GM12878 (cell line): ENCODE results near the gene PCSK5. TPM values are rescaled to one million over a fixed set of nuclear protein-coding genes. Genes with fewer than 3 reads are reported as not detected.

Experiments
- ATAC-seq: fragments of 200-7000 bp; cut with Tn5 transposase; 3 replicates; pipeline ENCODE4 v1.9.1; 2020; ENCODE audit warnings: mild to moderate bottlenecking, moderate library complexity
- BruUV-seq: library from RNA; stranded (reverse); fragments of 400-500 nt; replicated peaks from 2 replicates; lab custom pipeline; 2021; lab: Mats Ljungman, UMichigan
- CTCF ChIA-PET: fragments of 300-600 bp; sonication (Branson Sonifier 250); formaldehyde crosslinking; extraction: SDS; loops from one replicate; lab custom pipeline; 2021; ENCODE audit warnings: inconsistent platforms; lab: Yijun Ruan, JAX
- POLR2A ChIA-PET: fragments of 350-600 bp; formaldehyde crosslinking; extraction: SDS; loops from one replicate; lab custom pipeline; 2021; ENCODE audit warnings: inconsistent platforms; lab: Charles Lee
- RAD21 ChIA-PET: fragments of 300-600 bp; sonication (Branson Sonifier 250); formaldehyde crosslinking; loops from one replicate; lab custom pipeline; 2023; ENCODE audit warnings: antibody characterized with exemption; ENCODE audit not compliant: unreplicated experiment; lab: Charles Lee
- SMC1A ChIA-PET: fragments of 300-600 bp; sonication (Branson Sonifier 250); formaldehyde crosslinking; loops from one replicate; lab custom pipeline; 2023; ENCODE audit not compliant: unreplicated experiment, uncharacterized antibody; lab: Charles Lee
- DNase-seq: peaks from one replicate; pipeline ENCODE4 v3.0.0-alpha.2; 2011; ENCODE audit warnings: low read depth, low spot score
- FAIRE-seq: peaks from 3 replicates; lab custom pipeline; 2011; peaks lifted over from hg19 to GRCh38; lab: Jason Lieb, UNC
- H2AFZ ChIP-seq: 2 replicates; pipeline ENCODE4 v1.6.0; 2011; ENCODE audit warnings: low read depth, low read length, control low read depth; ENCODE audit not compliant: control insufficient read depth
- H3K27ac ChIP-seq: 2 replicates; pipeline ENCODE4 v1.5.1; 2011; ENCODE audit warnings: control low read depth; ENCODE audit not compliant: control insufficient read depth, insufficient read depth
- H3K27me3 ChIP-seq, 2 experiments: replicated peaks in 1 of 2; 2 replicates each; pipeline versions ENCODE4 v1.6.0 to v1.6.1; 2011; ENCODE audit warnings: low read length in 1 of 2; ENCODE audit not compliant: control insufficient read depth in 2 of 2, insufficient read depth in 2 of 2
- H3K36me3 ChIP-seq, 2 experiments: 2 replicates each; pipeline ENCODE4 v1.5.1; 2011; ENCODE audit warnings: low read length in 1 of 2; ENCODE audit not compliant: control insufficient read depth in 2 of 2, insufficient read depth in 2 of 2
- H3K4me1 ChIP-seq: 2 replicates; pipeline ENCODE4 v1.6.1; 2011; ENCODE audit warnings: mild to moderate bottlenecking, low read length, moderate library complexity, mixed read lengths; ENCODE audit not compliant: control insufficient read depth, insufficient read depth
- H3K4me2 ChIP-seq: 2 replicates; pipeline ENCODE4 v1.6.0; 2011; ENCODE audit warnings: control low read depth; ENCODE audit not compliant: control insufficient read depth, insufficient read depth
- H3K4me3 ChIP-seq: fragments of 200-600 bp; sonication (generic); 2 replicates; pipeline ENCODE4 v1.5.1; 2016
- H3K79me2 ChIP-seq: 2 replicates; pipeline ENCODE4 v1.6.0; 2011; ENCODE audit warnings: low read length; ENCODE audit not compliant: control insufficient read depth, insufficient read depth
- H3K9ac ChIP-seq: 2 replicates; pipeline ENCODE4 v1.8.0; 2011; ENCODE audit warnings: low read length, control low read depth, mixed read lengths; ENCODE audit not compliant: control insufficient read depth, insufficient read depth
- H3K9me3 ChIP-seq: replicated peaks from 3 replicates; pipeline ENCODE4 v1.5.1; 2011; ENCODE audit warnings: mild to moderate bottlenecking, low read length; ENCODE audit not compliant: control insufficient read depth, insufficient read depth
- H4K20me1 ChIP-seq: 2 replicates; pipeline ENCODE4 v1.6.0; 2011; ENCODE audit not compliant: control insufficient read depth, insufficient read depth
- CREB1 ChIP-seq: IDR thresholded peaks from 2 replicates; pipeline ENCODE4 v1.6.1; 2012; ENCODE audit warnings: low read depth, mild to moderate bottlenecking, inconsistent platforms
- EP300 ChIP-seq, 2 experiments: fragments of 150-350 bp in 1 of 2; IDR thresholded peaks; 2 replicates each; pipeline ENCODE4 v1.6.1; 2011 to 2012; ENCODE audit warnings: low read depth in 2 of 2, low read length in 2 of 2, borderline replicate concordance in 1 of 2, improper control_type of control experiment in 1 of 2, inconsistent platforms in 1 of 2; ENCODE audit not compliant: control insufficient read depth in 1 of 2
- MEF2B ChIP-seq: fragments of 450-650 bp; IDR thresholded peaks from 2 replicates; pipeline ENCODE4 v1.6.1; 2018; ENCODE audit warnings: mild to moderate bottlenecking, moderate library complexity; ENCODE audit not compliant: partially characterized antibody, poor library complexity, severe bottlenecking
- MYB ChIP-seq: fragments of 150-350 bp; IDR thresholded peaks from 2 replicates; pipeline ENCODE4 v1.6.1; 2014; ENCODE audit warnings: mild to moderate bottlenecking, low read depth, low read length, borderline replicate concordance
- NR2C2 ChIP-seq: IDR thresholded peaks from 2 replicates; pipeline ENCODE4 v1.6.1; 2011; ENCODE audit warnings: borderline replicate concordance, low read depth; ENCODE audit not compliant: control insufficient read depth, insufficient read length
- SREBF2 ChIP-seq: IDR thresholded peaks from 2 replicates; pipeline ENCODE4 v1.6.1; 2012; ENCODE audit warnings: mild to moderate bottlenecking, low read length
- STAT1 ChIP-seq: fragments of 450-650 bp; conservative IDR thresholded peaks from 2 replicates; pipeline ENCODE4 v1.6.1; 2014; ENCODE audit warnings: antibody characterized with exemption, mild to moderate bottlenecking
- ZBTB4 ChIP-seq: fragments of 450-650 bp; formaldehyde crosslinking; IDR thresholded peaks from 2 replicates; pipeline ENCODE4 v1.4.0; 2022; ENCODE audit warnings: mild to moderate bottlenecking, moderate library complexity
- ZNF274 ChIP-seq: IDR thresholded peaks from one replicate; pipeline ENCODE4 v1.8.0; 2011; ENCODE audit not compliant: insufficient read length, insufficient read depth
- WGBS: methylation state at CpG from one replicate; pipeline ENCODE4 v1.1.6; 2016; ENCODE audit warnings: low lambda C conversion rate; ENCODE audit not compliant: insufficient replicate concordance, insufficient coverage; ENCODE audit errors: missing lambda C conversion rate; 5-methylcytosine and 5-hydroxymethylcytosine counted together
- in situ Hi-C: fragments of 300-500 bp; cut with MboI; formaldehyde crosslinking; loops from 9 replicates; pipeline ENCODE4 v1.14.3; 2018; ENCODE audit warnings: mixed read lengths
- intact Hi-C: fragments of 100-400 bp; cut with micrococcal nuclease; formaldehyde crosslinking; loops from one replicate; pipeline ENCODE4 v1.14.2; 2022; ENCODE audit not compliant: unreplicated experiment
- polyA plus RNA-seq, 11 experiments: library from polyadenylated mRNA; depleted of rRNA in 4 of 11; unstranded in 6 of 11; stranded (reverse) in 5 of 11; fragments of >200 nt; fragmentation: Nextera tagmentation in 4 of 11; fragmentation: Illumina TruSeq in 1 of 11; extraction: Ambion mirVana in 4 of 11; extraction: Trizol in 1 of 11; gene quantifications; 1 replicate in 1 of 11; 2 replicates in 10 of 11; pipeline versions ENCODE4 v1.2.1 to v1.2.3, GENCODE V29; 2011 to 2016; ENCODE audit warnings: inconsistent platforms in 2 of 11, missing spikeins in 2 of 11, low read depth in 1 of 11
- total RNA-seq, 4 experiments: library from RNA; depleted of rRNA in 3 of 4; stranded (reverse); fragments of >200 nt in 3 of 4; fragmentation: Illumina TruSeq in 1 of 4; extraction: Trizol in 1 of 4; gene quantifications; 2 replicates each; pipeline versions ENCODE4 v1.2.1 to v1.2.3, GENCODE V29; 2013 to 2021

PCSK5 gene
- total and polyA plus RNA-seq, 10 of the 15 experiments (the other 5 are each of a cell fraction or from before 2014, with no cell fraction given) = 0.01 to 0.13 (median 0.04) TPM; not detected in 3

- H3K4me1 ChIP-seq = peaks cover 4% of the 10 kb centered on the region
- RAD21 ChIA-PET = interaction anchor here (1.3 to 2.7 kb wide), 7 partner anchors 25 to 309 kb away, joined by 3 to 13 read pairs (median 11); partner anchors contain the start of gene GCNT1
- H3K4me3 ChIP-seq = peak overlapping the region; percentile 94
- DNase-seq = no peak
- H2AFZ ChIP-seq = peak overlapping the region; percentile 15; the same call in 1 of the 2 replicates
- POLR2A ChIA-PET = interaction anchor here (0.5 to 1.6 kb wide), 4 partner anchors 9 to 246 kb away, joined by 3 to 9 read pairs (median 6); no protein-coding TSS in a partner anchor
- peaks cover 7% of the 10 kb centered on the region for H3K79me2 ChIP-seq
- H3K27me3 ChIP-seq = no peaks in the 10 kb centered on the region
- in situ Hi-C loops = no loop called here
- no peak overlapping the region for H3K9ac ChIP-seq
- WGBS = 71% methylated on average over 10 of the region's 10 CpGs
- BruUV-seq = no TSS peak
- H4K20me1 ChIP-seq = no peaks in the 10 kb centered on the region
- ATAC-seq = no peak
- H3K9me3 ChIP-seq = no peaks in the 10 kb centered on the region
- H3K4me2 ChIP-seq = peak overlapping the region; percentile 94
- CTCF ChIA-PET = interaction anchor here (0.6 to 2.9 kb wide), 7 partner anchors 9 to 772 kb away, joined by 3 to 13 read pairs (median 5); no protein-coding TSS in a partner anchor
- no peak overlapping the region for H3K27ac ChIP-seq
- no peak for FAIRE-seq
- SMC1A ChIA-PET = interaction anchor here (0.9 to 3.2 kb wide), 7 partner anchors 9 to 268 kb away, joined by 3 to 19 read pairs (median 8); no protein-coding TSS in a partner anchor
- H3K36me3 ChIP-seq = no peaks in the 10 kb centered on the region
- intact Hi-C loops = no loop called here
- no peak for TF ChIP-seq SREBF2
- TF ChIP-seq MYB = no peak
- no peak for TF ChIP-seq NR2C2
These were observed 504.9 kb downstream of the PCSK5 start for GRCh38 chr9:76395381-76395780.

GRCh38 chr9:76396144-76396543, 505.7 kb downstream of the PCSK5 start:
- H2AFZ ChIP-seq = no peak overlapping the region
- H4K20me1 ChIP-seq = no peaks in the 10 kb centered on the region
- BruUV-seq = no TSS peak
- no peaks in the 10 kb centered on the region for H3K9me3 ChIP-seq
- CTCF ChIA-PET = interaction anchor here (0.6 kb wide), 1 partner anchor 48 kb away, joined by 5 read pairs; no protein-coding TSS in a partner anchor
- no peaks in the 10 kb centered on the region for H3K27me3 ChIP-seq
- intact Hi-C loops (no loop called here), in situ Hi-C loops (no loop called here)
- 83% methylated on average over 6 of the region's 6 CpGs for WGBS
- H3K4me2 ChIP-seq = no peak overlapping the region
- no peak overlapping the region for H3K27ac ChIP-seq
- peaks cover 4% of the 10 kb centered on the region for H3K4me1 ChIP-seq
- DNase-seq (no peak), ATAC-seq (no peak), FAIRE-seq (no peak)
- H3K9ac ChIP-seq = no peak overlapping the region
- RAD21 ChIA-PET = no interaction called here
- no peak overlapping the region for H3K4me3 ChIP-seq
- SMC1A ChIA-PET = interaction anchor here (1.5 kb wide), 1 partner anchor 48 kb away, joined by 4 read pairs; no protein-coding TSS in a partner anchor
- H3K36me3 ChIP-seq = no peaks in the 10 kb centered on the region
- POLR2A ChIA-PET = no interaction called here
- H3K79me2 ChIP-seq = peaks cover 7% of the 10 kb centered on the region
- TF ChIP-seq ZNF274 (no peak), STAT1 (no peak), ZBTB4 (no peak), EP300 (IDR thresholded peaks at IDR 0.05; ENCODE audit: borderline replicate concordance in 1 of 2, control insufficient read depth in 1 of 2, low read depth in 2 of 2, low read length in 2 of 2) (no peak), CREB1 (no peak), MEF2B (no peak)
